Measurements from ENCODE around the gene TMEM14C.

Gene TMEM14C

DNA sequence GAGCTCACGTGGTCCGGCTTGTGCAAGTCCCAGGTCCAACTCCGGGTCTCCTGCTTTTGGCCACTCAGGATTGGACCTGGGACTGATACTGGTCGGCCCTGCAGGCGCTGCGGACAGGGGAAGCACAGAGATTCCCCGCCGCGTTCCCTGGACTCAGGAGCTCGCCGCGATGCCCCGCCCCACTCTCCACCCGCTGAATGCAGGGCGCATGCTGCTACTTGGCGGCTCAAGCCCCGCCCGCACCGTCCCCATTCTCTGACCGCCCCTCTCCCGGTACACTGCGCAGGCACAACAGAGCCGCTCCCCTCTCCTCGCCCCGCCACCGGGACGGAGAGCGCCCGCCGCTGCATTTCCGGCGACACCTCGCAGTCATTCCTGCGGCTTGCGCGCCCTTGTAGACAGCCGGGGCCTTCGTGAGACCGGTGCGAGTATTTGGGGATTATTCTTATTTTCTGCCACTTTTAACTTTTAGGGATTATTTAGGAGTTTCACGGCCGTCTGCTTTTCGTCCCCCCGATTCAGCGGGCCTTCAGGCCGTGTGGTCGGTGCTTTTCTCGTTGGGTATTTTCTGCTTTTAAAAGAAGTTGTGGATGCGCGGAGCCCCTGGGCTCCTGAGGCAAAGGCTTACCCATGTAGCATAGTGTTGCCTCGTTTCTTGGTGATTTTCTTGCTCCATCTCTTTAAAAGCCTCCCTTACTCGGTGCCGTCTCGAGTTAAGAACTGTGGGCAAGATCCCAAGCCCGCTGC lies at the start of gene TMEM14C:
Gene TMEM14C (plus strand): TSS at position 251 of the 747 bp plus-strand sequence. CDS start 1,544 bp downstream, outside the sequence.
- DNase-seq, result peak; percentile 93

DNA sequence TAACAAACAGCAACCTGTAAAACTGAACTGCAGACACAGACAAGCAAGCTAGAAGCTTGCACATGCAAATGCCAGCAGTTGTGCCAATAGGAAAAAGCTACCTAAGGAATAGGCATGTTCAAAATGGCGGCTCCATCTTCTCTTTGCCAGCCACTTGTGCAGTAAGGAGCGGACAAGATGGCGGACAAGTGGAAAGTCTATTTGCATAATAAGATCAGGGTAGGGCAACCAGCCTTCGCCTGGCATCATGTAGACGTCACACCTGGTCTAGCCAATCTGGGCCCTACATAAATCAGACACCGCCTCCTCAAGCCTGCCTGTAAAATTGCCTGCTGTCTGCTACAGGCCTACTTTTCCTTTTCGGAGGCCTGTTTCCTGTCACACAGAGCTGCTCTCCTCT lies 46.5 kb upstream of the TMEM14C start:
- DNase-seq, result no peak

DNA sequence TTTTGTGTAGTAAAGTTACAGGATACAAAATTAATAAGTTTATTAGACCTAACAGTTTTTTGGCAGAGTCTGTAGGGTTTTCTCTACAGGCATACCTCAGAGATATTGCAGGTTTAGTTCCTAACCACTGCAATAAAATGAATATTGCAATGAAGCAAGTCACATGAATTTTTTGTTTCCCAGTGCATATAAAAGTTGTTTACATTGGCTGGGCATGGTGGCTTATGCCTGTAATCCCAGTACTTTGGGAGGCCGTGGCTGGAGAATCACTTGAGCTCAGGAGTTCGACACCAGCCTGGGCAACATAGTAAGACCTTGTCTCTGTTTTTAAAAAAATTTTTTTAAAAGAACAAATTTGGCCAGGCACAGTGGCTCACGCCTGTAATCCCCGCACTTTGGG lies 44.4 kb upstream of the TMEM14C start:
- DNase-seq, result no peak

DNA sequence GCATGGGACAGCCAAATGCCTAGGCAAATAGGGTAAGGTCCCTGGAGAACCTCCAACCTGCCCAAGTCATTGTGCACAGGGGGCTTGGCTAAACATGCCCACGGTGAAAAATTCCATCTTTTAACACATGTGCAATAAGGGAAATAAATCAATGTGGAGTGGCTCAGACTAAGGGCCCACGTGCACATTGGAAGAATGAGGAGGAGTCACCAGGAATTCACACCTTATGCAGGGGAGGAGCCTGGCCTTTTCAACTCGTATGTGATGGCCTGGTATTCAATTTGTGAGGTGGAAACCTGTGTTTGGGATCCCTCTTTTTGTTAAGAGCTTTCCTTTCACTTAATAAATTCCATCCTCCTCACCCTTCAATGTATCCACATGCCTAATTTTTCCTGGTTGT lies 41.1 kb upstream of the TMEM14C start:
- no peak for DNase-seq

DNA sequence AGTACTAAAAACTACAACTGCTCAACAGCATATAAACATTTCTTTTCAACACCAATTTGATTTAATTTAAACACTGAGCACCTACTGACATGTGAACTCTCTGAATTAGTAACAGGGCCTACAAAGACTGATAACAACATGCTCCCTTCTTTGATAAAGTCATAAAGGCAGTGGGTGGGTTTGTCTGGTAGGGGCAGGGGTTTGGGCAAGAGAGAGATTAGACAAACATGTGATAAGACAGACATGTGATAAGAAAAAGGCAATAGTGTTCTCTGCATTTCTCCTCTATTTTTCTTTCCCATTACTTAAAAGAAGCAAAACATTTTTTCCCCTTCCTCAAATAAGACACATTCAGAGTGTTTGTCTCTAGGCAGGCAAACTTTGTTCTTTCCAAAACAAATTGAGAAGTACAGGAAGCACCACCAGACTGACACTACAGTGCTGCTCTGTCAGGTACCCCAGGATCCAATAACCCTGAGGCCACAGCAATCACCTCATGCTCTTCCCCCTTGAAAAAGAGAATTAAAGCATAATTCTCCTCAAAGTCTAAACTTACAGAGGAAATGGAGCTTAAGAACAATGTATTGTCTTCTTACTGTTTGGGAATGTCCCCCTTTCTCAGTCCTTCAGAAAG lies 40.4 kb upstream of the TMEM14C start:
- no peak for DNase-seq

- DNase-seq, result no peak
Observed at GRCh38 chr6:10684618-10685017, 38.3 kb upstream of the TMEM14C start.

DNA sequence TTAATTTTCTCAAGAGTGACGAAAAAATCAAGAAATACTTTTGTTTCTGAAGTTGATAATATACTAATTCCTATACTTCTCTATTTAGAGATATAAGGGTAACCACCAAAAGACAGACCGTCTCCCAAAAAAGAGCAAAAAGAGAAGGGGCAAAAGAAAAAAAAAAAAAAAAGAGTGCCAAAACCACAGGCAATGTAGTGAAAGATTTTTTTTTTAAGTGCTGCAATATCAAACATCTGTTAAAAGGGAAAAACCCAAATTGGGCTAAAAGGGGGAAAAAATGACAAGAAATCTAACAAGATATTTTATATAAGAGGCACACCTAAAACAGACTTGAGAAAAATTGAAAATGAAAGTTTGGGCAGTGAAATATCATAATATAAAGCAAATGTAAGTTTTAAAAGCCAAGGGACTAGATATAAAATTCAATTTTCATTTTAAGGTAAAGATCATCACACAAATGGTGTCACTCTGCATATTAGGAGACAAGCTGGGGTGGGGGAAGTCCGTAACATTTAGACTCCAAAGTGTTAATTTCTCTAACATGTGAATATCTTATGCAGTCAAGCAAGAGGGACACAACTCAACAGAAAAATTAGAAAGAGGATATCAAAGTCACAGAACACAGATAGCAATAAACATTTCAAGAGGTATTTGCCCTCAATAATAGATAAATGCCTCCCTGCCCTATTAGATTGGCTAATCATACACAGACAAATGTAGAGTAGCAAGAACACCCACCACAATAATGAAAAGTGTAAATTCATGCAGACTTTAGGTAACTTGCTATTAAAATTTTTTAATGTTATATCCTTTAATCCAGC lies 37.6 kb upstream of the TMEM14C start:
- DNase-seq, result no peak

- DNase-seq, result no peak
Observed at GRCh38 chr6:10686901-10687300, 36.0 kb upstream of the TMEM14C start.

- DNase-seq, result no peak
Observed at GRCh38 chr6:10687582-10687981, 35.3 kb upstream of the TMEM14C start.

- DNase-seq, result no peak
Observed at GRCh38 chr6:10690651-10691445, 32.0 kb upstream of the TMEM14C start.

GRCh38 chr6:10692965-10693538 lies 29.8 kb upstream of the TMEM14C start:
- DNase-seq, result no peak

GRCh38 chr6:10694302-10695085 lies 28.4 kb upstream of the TMEM14C start, which contains the start of the genes C6orf52 and PAK1IP1:
Gene C6orf52 (minus strand): TSS chr6:10694616. CDS start chr6:10687550, 7,066 bp downstream.
Gene PAK1IP1 (plus strand): TSS chr6:10694972. CDS start chr6:10694986, 14 bp downstream.
- peak; percentile 94 for DNase-seq

- DNase-seq, result no peak
Observed at GRCh38 chr6:10695086-10695657, 27.7 kb upstream of the TMEM14C start.

DNA sequence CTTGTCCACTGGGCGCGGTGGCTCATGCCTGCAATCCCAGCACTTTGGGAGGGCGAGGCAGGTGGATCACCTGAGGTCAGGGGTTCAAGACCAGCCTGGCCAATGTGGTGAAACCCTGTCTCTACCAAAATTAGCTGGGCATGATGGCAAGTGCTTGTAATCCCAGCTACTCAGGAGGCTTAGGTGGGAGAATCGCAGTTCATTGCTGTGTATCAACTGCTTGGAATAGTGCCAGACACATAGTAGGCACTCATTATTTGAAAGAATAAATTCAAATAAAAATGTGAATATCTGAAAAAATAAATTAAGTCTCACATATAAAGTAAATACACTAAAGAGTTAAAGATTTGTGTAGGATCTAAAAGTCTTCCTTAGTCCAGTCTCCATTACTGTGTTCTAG lies 26.2 kb upstream of the TMEM14C start:
- DNase-seq, result no peak

- DNase-seq, result no peak
Observed at GRCh38 chr6:10713962-10714361, 8.9 kb upstream of the TMEM14C start.

DNA sequence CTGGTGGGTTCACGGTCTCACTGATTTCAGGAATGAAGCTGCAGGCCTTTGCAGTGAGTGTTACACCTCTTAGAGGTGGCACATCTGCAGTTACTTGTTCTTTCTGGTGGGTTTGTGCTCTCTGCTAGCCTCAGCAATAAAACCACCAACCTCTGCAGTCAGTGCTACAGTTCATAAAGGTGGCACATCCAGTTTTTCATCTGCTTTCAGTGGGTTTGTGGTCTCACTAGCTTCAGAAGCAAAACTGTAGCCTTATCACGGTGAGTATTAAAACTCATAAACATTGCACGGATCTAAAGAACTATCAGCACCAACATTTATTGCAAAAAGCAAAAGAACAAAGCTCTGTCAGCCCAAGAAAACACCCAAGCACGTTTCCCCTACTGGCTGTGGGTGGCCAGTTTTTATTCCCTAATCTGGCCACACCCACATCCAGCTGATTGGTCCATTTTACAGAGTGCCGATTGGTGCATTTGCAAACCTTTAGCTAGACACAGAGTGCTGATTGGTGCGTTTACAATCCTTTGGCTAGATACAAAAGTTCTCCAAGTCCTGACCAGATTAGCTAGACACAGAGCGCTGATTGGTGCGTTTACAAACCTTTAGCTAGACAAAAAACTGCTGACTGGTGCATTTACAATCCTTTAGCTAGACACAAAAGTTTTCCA lies 3.4 kb upstream of the TMEM14C start:
- DNase-seq, result peak; percentile 66

- DNase-seq, result no peak
Observed at GRCh38 chr6:10719964-10720264, 3.0 kb upstream of the TMEM14C start.

DNA sequence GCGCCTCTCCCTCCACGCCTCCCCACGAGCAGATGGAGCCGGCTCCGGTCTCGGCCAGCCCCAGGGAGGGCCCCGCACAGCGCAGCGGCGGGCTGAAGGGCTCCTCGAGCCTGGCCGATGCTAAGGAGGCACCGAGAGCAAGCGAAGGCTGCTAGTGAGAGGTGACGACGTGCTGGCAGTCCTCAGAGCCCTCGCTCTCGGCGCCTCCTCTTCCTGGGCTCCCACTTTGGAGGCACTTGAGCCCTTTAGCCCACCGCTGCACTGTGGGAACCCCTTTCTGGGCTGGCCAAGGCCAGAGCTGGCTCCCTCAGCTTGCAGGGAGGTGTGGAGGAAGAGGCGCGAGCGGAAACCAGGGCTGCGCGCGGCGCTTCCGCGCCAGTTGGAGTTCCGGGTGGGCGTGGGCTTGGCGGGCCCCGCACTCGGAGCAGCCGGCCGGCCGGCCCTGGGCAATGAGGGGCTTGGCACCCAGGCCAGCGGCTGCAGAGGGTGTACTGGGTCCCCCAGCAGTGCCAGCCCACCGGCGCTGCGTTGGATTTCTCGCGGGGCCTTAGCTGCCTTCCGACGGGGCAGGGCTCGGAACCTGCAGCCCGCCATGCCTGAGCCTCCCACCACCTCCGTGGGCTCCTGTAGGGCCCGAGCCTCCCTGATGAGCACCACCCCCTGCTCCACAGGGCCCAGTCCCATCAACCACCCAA lies 2.5 kb upstream of the TMEM14C start:
- peak; percentile 64 for DNase-seq

- peak; percentile 58 for DNase-seq
Observed at GRCh38 chr6:10720960-10721849, 1.7 kb upstream of the TMEM14C start.

Measured in activated CD4-positive, alpha-beta T cell treated with anti-CD3 and anti-CD28 coated beads for 48 hours (primary cell).